ENCODE measurements around the gene S1PR4. TPM values are rescaled to one million over a fixed set of nuclear protein-coding genes. Genes with fewer than 3 reads are reported as not detected.

S1PR4 gene
- total RNA-seq, 4 donors from 2014 or later = 0.87 to 3.4 (median 0.97) TPM

DNA sequence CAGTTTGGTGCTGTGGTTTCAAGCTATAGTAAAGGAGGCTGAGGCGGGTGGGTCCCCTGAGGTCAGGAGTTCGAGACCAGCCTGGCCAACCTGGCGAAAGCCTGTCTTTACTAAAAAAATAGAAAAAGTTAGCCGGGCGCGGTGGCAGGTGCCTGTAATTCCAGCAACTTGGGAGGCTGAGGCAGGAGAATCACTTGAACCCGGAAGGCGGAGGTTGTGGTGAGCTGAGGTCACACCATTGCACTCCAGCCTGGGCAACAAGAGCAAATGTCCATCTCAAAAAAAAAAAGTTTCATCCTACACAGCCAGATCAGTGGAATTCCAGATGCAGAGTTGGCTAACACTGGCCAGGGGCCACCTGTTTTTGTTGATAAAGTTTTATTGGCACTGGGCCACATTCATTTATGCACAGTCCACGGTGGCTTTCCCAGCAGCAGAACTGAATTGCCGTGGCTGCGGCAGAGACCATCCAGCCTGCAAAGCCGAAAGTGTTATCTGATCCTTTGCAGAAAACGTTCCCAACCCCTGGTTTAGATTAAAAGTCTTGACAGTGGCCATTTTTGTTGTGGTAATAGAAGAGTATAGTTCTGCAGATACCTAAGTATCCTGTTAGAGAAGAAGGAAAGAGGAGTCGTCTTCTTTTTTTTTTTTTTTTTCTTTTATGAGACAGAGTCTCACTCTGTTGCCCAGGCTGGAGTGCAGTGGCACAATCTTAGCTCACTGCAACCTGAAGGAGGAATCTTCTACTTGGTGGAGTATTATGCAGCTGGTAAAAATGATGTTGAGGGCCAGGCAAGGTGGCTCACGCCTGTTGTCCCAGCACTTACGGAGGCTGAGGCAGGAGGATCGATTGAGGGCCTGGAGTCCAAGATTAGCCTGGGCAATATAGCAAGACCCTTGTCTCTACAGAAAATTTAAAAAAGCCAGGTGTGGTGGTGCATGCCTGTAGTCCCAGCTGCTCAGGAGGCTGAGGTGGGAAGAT, 15.8 kb downstream of the S1PR4 start:
- DNase-seq (no peak), ATAC-seq (no peak)
- intact Hi-C loops (cut with DNase I; ENCODE audit: low total_unique reads) (no loop called here), in situ Hi-C loops (cut with MboI; ENCODE audit: low sequenced_read_pairs in 4 of 4) (no loop called here)
- TF ChIP-seq, protein P1, sequence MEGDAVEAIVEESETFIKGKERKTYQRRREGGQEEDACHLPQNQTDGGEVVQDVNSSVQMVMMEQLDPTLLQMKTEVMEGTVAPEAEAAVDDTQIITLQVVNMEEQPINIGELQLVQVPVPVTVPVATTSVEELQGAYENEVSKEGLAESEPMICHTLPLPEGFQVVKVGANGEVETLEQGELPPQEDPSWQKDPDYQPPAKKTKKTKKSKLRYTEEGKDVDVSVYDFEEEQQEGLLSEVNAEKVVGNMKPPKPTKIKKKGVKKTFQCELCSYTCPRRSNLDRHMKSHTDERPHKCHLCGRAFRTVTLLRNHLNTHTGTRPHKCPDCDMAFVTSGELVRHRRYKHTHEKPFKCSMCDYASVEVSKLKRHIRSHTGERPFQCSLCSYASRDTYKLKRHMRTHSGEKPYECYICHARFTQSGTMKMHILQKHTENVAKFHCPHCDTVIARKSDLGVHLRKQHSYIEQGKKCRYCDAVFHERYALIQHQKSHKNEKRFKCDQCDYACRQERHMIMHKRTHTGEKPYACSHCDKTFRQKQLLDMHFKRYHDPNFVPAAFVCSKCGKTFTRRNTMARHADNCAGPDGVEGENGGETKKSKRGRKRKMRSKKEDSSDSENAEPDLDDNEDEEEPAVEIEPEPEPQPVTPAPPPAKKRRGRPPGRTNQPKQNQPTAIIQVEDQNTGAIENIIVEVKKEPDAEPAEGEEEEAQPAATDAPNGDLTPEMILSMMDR (IDR thresholded peaks at IDR 0.05 in 4 of 5, conservative IDR thresholded peaks at IDR 0.05 in 1 of 5) = no peak
- TF ChIP-seq POLR2A (IDR thresholded peaks at IDR 0.05) = no peak
- no peaks in the 10 kb centered on the region for H3K27me3 ChIP-seq
- H3K36me3 ChIP-seq = peaks cover 0 to 6% of the 10 kb centered on the region in 2 donors
- no peak overlapping the region for H3K27ac ChIP-seq
- no peak overlapping the region for H3K4me3 ChIP-seq
- no peaks in the 10 kb centered on the region for H3K9me3 ChIP-seq
- H3K4me1 ChIP-seq = no peaks in the 10 kb centered on the region

DNA sequence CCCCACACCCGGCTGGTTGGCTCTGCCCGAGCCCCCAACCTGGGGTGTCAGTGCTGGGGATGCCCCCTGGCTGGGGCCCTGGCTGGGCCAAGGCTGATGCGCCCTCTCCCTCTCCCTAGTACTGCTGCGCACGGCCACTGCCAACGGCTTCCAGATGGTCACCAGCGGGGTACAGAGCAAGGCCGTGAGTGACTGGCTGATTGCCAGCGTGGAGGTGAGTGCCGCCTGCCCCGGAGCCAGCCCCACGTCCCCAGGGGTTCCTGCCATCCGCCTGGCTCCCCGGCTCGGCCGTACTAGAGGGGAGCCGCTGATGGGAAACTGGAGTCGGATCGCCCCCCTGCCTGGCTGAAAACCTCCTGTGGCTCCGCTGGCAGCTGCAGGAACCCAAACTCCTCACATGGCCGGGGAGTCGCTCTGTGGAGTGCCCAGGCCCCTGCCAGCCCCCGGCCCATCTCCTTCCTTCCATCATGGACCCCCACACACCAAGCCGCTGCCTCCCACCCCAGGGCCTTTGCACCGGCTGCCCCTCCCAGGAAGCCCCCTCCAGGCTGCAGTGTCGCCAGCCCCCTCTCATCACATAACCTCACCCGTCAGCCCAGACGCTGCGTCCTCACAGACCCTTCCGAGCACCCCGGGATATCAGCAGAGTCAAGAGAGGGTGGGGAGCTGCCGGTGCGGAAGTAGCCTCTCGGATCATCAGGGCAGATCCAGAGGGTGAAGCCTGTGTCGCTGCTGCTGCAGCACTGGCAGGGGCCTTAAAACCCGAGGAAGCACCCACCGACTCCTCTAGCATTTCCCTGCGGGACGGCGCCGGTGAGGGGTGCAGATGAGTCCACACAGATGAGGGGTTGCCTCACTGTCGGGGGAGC, 17.7 kb downstream of the S1PR4 start:
- in situ Hi-C loops (cut with MboI; ENCODE audit: low sequenced_read_pairs in 4 of 4) = no loop called here
- TF ChIP-seq, protein P1 (IDR thresholded peaks at IDR 0.05 in 4 of 5, conservative IDR thresholded peaks at IDR 0.05 in 1 of 5) = no peak
- TF ChIP-seq POLR2A (IDR thresholded peaks at IDR 0.05) = no peak
- Histone ChIP-seq H3K4me1 (no peaks in the 10 kb centered on the region), H3K4me3 (no peak overlapping the region), H3K36me3 (peaks cover 0 to 15% of the 10 kb centered on the region in 2 donors), H3K9me3 (no peaks in the 10 kb centered on the region), H3K27me3 (no peaks in the 10 kb centered on the region), H3K27ac (no peak overlapping the region)
- intact Hi-C loops (cut with DNase I; ENCODE audit: low total_unique reads) = no loop called here
- DNase-seq (no peak), ATAC-seq (no peak)

DNA sequence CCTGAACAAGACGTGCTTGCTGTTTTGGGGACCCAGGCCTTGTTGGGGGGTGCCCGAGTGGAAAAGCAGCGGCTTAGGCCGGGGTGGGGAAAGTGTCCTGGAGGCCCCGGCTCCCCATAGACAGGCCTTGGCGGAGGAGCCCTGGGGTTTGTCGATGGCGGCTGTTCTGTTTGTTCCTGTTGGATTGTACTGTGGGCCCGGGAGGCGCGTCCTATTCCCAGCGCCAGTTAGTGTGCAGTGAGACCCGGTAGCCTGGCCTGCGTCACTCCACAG, 18.3 kb downstream of the S1PR4 start:
- ATAC-seq = no peak
- Histone ChIP-seq H3K27me3 (no peaks in the 10 kb centered on the region), H3K27ac (no peak overlapping the region), H3K4me3 (no peak overlapping the region), H3K36me3 (peaks cover 0 to 20% of the 10 kb centered on the region in 2 donors), H3K9me3 (no peaks in the 10 kb centered on the region), H3K4me1 (no peaks in the 10 kb centered on the region)
- no peak for TF ChIP-seq POLR2A (IDR thresholded peaks at IDR 0.05)
- TF ChIP-seq, protein P1 (IDR thresholded peaks at IDR 0.05 in 4 of 5, conservative IDR thresholded peaks at IDR 0.05 in 1 of 5) = no peak
- intact Hi-C loops (cut with DNase I; ENCODE audit: low total_unique reads) = no loop called here
- DNase-seq = no peak
- in situ Hi-C loops (cut with MboI; ENCODE audit: low sequenced_read_pairs in 4 of 4) = no loop called here

DNA sequence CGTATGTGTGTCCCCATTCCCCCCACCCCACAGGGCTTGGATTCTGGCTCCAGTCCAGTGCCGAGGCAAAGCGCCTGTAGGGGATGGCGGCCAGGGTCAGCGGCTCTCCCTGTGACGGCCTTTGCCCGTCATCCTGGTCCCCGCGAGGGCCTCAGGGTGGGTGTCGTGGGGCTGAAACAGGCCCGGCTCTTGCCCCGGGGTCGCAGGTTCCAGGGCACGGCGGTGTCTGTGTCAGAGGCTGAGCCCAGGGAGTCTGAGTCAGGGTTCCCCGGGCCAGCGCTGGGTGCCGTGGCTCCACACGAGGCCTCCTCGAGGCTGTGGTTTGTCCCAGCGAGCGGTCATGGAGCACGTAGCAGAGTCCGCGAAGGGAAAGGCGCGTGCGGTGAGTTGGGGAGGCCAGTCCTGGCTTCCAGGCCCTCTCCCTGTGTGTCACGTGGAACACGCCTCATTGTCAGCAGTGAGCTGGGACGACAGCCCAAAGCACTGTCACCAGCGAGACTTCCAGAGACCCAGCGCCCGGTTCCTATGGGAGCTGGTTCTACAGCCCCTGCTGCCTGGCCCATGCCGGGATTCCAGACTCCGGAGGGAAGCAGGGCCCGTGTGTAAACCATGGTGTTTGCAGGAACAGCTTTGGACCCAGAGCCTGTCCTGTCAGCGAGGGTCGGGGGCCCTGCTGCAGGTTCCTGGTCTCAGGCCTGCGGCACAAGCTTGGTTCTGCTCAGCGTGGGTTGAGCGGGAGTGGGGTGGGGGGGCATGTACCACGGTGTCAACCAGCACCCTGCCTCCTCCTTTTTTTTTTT, 20.5 kb downstream of the S1PR4 start:
- DNase-seq = no peak
- H3K4me3 ChIP-seq = no peak overlapping the region
- H3K27ac ChIP-seq = no peak overlapping the region
- TF ChIP-seq, protein P1 (IDR thresholded peaks at IDR 0.05 in 4 of 5, conservative IDR thresholded peaks at IDR 0.05 in 1 of 5) = no peak
- no peak for TF ChIP-seq POLR2A (IDR thresholded peaks at IDR 0.05)
- no peak for ATAC-seq
- no peaks in the 10 kb centered on the region for H3K9me3 ChIP-seq
- in situ Hi-C loops (cut with MboI; ENCODE audit: low sequenced_read_pairs in 4 of 4) (no loop called here), intact Hi-C loops (cut with DNase I; ENCODE audit: low total_unique reads) (no loop called here)
- H3K36me3 ChIP-seq = peaks cover 0 to 33% of the 10 kb centered on the region in 2 donors
- no peaks in the 10 kb centered on the region for H3K4me1 ChIP-seq
- no peaks in the 10 kb centered on the region for H3K27me3 ChIP-seq
